Right kidney (tissue), 1 donor: ENCODE data around the gene KCNK3.
"Not testable (repeated sequence)": the region's sequence is repeated elsewhere in the genome, so short reads cannot be mapped to it uniquely, and the experiment has no call there.

Experiments
- DNase-seq: peaks from one replicate; pipeline ENCODE4 v3.0.0-alpha.2; 2016

The KCNK3 gene

DNA sequence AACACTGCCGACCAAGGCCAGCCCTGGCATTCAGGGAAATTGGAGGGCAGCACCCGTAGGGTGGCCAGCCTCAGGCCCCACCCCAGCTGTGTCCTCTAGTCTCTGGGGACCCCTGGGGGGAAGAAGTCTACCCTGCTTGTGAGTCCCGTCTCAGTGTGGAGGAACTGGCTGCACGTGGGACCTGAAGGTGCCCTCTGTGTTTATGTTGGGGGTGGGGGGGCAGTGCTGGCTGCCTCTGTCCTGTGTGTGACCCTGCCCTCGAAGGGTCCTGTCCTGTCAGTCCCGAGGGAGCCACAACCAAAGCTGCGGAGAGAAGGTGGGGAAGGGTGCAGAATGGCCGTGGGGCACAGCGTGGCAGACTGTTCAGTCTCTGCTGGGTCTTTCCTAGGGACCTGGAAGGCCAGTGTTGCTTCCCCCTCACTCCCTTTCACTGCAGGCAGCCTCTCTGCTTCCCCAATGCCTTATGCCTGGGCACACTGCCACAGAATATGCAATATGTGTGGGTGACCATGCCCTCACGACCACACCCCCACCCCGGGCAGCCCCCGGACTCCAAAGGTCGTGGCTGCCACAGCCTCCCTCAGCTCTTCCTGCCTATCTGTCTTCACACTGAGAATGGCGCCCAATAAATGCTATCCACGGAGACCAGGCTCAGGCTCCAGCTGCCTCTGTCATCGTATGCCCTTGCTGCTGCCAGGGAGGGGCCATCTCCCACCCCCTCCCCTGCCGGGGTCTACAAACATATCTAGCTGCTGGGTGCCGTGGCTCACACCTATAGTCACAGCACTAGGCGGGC is 38.2 kb downstream of the KCNK3 start:
- no peak for DNase-seq

DNA sequence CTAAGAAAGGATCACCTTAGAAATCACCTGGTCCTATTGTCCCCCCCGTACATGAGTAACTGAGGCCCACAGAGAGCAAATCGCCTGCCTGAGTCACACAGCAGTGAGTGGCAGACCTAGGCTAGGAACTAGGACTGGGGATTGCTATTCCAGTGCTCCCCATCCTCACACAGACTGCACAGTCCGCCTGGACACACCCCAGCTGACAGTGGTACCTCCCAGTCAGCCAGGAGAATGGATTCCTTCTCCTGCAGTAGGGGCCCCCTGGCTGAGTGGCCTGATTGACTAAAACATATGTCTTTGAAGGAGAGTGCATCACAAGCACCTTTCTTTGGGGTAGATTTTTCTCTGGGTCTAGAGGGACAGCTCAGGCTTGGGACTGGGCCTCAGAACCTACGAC is 39.2 kb downstream of the KCNK3 start:
- no peak for DNase-seq

DNA sequence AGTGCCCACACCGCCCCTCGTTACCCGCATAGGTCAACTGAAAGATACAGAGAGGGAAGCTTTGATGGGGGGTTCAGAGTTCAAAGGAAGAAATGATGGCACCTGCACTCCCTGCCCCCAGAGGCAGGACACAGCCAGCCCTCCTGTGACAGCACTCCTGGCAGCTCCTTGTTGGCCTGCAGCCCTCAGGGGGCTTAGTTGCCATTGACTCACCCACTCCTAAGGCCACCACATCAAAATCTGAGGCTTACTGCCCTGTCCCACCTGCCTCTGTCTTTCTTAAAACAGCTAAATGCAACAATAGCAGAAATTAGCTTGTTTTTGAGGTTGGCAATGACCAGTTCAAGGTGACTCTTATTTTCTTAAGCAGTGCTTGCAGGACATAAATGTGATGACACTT is 39.9 kb downstream of the KCNK3 start:
- DNase-seq = no peak

GRCh38 chr2:26733413-26733812 is 40.9 kb downstream of the KCNK3 start:
- DNase-seq = no peak

DNA sequence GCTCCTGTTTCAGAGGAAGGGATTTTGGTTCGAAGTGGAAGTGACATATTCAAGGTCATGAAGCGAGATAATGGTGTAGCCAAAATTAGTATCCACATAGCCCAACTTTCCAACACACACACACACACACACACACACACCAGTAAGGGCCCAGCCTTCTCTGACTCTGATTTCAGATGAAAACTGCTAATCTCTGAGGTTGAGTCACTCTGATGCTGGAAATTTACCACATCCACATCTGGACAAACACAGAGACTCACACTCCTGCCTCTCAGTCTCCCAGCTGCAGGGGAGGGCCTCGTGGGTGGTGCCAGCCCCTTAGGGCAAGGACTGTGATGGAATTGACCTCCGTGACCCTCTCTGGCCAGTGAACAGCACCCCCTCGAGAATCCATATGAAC is 42.6 kb downstream of the KCNK3 start:
- no peak for DNase-seq

GRCh38 chr2:26735883-26736588 is 43.5 kb downstream of the KCNK3 start:
- DNase-seq = no peak

DNA sequence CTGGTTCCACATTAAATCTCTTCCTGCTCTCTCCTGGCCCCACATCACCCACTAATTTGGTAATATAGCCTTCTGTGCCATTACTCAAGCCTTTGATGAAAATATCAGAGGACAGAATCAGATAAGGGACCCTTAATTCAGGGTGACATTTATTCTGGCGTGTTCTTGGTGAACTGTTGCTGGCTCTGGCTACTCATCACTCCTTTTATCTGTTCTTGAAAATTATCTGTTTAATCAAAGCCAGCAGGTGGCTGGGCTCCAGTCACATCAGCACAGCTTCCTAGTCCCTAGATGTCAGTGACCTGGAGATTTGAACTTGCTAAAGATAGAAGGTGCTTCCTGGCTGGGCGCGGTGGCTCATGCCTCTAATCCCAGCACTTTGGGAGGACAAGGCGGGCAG is 44.7 kb downstream of the KCNK3 start:
- no peak for DNase-seq

DNA sequence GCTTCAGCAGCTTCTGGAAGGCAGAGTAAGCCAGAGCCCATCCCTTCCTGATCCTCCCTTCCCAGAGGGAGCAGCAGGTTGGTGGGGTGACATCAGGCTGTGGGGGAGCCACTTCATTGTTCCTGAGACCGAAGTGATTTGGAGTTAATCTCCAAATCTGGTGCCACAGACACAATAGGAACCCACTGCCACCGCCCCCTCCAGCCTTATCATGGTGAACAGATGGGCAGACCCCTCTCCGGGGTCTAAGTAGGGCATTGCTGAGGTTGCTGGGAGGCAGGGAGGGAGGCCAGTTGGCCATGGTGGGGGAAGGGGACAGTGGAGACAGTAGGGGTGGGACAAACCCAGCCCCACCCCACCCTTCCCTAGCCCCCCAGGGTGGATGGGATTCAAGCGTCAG is 46.0 kb downstream of the KCNK3 start:
- no peak for DNase-seq

DNA sequence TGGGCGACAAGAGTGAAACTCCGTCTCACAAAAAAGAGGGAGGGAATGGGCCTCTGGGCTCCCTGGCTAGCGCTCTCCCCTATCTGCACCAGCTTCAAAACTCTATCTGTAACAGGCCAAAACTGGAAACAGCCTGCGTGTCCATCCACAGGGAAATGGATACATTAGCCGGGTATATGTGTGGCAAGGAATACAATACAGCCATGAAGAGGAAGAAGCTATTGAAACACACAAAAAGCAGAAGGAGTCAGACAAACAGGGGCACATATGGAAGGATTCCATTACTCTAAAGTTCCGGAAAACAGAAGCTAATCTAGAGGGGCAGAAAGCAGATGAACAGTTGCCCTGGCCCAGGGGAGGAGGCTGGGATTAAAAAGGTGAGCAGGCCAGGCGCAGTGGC is 47.0 kb downstream of the KCNK3 start:
- DNase-seq = no peak

DNA sequence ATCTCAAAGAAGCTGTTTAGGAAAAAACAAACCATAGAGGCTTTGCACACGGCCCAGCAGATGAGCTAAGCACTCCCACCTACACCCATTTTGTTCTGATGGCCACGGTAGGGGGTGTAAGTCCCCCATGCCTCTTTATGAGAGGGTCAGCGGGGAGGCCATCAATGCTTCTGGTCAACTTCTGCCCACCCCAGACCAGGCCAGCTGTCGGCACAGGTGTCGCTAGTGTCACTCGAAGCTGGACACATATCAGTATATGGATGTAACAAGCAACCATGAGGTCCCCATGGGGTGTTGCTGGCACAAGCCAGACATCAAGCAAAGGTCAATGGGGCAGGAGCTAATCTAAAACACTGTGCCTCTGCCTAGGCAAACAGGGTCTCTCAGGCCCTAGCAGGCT is 47.8 kb downstream of the KCNK3 start:
- DNase-seq = no peak

GRCh38 chr2:26740890-26741302 is 48.4 kb downstream of the KCNK3 start:
- no peak for DNase-seq

DNA sequence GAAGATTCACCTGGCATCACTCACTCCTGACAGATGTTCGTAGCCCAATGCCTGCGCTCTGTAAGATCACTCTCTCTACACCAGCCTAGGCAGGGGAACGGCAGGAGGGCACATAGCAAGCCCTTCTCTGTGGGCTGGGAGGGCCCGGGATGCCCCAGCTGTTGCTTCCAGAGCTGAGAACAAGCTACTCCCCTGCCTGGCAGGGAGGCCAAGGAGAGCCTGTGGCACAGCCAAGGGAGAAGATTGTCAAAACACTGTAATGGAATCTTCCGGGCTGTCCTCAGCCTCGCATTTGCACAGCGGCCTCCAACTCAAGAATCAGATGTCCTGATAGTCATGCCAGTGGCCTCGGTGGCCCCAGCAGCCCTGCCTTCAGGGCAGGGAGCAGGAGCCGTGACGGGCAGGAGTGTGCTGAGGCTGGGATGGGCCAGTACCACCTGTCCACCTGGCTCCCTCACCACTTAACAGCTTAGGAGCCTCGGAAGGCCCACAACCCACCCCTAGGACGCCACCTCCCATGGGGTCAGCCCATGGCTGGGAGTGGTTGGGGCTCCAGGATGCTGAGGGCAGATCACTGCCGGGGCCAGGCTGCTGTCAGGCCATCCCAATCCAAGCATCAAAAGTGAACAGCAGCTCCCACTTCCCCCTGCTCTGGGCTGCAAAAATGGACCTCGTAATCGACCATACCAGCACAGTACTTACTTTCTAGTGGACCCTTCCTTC is 49.7 kb downstream of the KCNK3 start:
- DNase-seq = no peak

DNA sequence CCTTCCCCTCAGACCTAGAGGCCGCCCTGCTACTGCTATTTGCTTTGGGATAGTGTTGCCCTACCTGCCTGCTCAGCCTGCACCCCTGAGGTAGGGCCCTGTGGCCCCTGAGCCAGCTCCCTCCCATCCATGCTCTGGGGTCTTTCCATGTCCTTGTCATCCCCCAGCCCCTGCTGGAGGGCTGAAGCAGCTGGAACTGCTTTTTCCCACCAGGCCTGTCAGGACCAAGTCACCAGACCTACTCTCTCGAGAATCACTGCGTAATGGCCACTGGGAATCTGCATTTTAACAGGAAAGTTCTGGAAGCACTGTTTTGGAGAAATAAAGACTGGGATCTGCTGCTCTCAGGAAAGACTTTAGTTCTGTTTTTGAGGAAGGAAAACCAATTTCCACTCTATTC is 51.3 kb downstream of the KCNK3 start:
- DNase-seq = no peak

DNA sequence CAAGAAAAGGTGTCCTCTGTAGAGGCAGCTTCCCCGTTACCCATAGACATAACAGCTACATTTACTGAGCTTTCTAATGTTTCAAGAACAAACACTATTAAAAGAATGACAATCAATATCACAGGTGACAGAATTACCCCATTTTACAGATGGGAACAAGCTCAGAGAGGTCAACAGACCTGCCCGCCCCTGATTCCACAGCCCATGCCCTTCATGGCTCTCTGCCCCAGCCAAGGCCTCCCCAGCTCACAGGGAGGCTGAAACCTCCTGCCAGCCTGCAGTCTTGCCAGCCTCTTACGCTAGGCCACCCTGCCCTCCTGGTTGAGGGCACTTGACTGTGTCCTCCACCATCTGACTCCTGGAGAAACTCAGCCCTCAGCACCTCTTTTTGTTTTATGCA is 52.4 kb downstream of the KCNK3 start:
- no peak for DNase-seq

DNA sequence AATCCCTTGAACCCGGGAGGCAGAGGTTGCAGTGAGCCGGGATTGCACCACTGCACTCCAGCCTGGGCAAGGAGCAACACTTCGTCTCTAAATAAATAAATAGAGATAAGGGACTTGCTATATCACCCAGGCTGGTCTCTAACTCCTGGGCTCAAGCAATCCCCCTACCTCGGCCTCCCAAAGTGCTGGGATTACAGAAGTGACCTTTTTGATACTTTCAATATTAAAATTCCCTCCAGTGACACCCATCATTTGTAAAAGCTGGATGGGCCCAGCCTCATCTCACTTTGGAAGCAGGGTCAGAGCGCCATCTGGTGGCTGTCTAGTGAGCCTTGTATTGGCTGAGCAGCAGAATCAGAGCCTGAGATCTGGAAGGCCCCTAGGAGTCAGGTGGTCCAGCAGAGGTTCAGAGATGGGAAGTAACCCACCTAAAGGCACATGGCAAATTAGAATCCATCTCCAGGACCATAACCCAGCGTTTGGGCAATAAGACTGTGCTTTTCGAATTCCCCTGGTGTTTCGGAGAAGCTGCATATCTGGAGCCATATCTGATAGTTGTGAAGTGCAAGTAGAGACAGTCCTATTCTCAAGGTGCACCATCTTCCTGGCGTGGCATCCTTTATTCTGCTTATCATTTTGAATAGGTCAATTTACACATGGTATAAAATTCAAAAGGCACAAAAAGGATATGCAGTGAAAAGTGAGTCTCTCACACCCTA is 53.2 kb downstream of the KCNK3 start:
- peak; percentile 63 for DNase-seq

- no peak for DNase-seq
Observed at GRCh38 chr2:26746934-26747333, 54.4 kb downstream of the KCNK3 start.

- DNase-seq = not testable (repeated sequence)
Observed at GRCh38 chr2:26749787-26750420, 57.4 kb downstream of the KCNK3 start.

DNA sequence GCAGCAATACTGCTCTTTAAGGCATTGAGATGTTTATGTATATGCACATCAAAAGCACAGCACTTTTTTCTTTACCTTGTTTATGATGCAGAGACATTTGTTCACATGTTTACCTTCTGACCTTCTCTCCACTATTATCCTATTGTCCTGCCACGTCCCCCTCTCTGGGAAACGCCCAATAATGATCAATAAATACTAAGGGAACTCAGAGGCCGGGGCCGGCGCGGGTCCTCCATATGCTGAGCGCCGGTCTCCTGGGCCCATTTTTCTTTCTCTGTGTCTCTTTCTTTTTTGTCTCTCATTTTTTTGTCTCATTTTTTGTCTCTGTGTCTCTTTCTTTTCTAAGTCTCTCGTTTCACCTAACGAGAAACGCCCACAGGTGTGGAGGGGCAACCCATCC is 57.9 kb downstream of the KCNK3 start:
- DNase-seq = not testable (repeated sequence)

GRCh38 chr2:26752656-26753055 is 60.1 kb downstream of the KCNK3 start:
- no peak for DNase-seq

DNA sequence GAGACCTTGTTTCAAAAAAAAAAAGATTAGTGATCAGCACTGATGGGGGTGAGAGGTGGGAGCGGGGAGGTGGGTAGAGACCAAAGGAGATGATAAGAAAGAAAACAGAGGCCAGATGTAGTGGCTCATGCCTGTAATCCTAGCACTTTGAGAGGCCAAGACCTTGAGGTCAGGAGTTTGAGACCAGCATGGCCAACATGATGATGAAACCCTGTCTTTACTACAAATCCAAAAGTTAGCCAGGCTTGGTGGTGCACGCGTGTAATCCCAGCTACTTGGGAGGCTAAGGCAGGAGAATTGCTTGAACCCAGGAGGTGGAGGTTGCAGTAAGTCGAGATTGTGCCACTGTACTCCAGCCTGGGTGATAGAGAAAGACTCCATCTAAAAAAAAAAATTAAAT is 62.0 kb downstream of the KCNK3 start:
- DNase-seq = no peak

GRCh38 chr2:26754972-26755670 is 62.6 kb downstream of the KCNK3 start:
- no peak for DNase-seq

DNA sequence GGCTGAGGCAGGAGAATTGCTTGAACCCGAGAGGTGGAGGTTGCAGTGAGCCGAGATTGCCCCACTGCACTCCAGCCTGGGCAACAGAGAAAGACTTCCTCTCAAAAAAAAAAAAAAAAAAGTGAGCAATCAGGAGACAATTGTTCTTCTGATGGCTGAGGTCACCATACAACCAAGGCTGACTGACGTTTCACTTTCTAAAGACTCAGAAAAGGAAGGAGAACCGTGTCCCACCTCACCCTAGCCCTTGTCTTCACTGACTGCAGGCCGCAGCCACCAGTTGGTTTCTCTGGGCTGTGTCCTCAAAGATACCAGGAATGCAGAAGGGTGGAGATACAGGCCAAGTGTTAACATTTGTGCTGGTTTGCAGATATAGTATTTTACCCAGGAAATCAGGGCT is 63.8 kb downstream of the KCNK3 start:
- no peak for DNase-seq
